ENCODE data around the gene AGPS.

DNA sequence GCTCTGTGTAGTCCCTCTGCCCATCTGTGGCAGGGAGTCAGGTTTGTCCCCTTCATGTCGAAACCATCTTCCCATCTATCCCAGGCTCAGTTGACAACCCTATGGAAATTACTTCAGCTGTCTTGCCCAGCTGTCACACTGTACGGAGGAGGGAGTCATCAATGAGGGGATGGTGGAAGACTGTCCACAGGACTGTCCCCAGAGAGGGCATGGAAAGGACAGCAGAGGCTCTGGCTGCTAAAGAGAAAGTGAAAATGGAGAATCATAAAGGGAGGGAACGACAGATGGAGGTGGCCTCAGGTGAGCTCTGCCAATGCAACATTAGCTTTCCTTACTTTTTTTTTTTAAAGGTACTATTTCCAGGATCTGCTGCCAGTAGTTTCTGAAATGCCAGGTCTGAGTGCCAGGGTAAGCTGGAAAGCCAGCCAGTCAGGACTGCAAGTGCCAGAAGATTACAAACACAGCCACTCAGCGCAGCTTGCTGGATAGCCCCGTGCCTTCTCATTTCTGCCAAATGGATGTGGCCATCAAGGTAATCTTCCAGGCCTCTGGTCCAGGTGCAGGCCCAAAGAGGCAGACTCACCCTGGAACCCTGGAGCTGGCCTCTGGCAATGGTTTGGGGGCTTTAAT, 192.8 kb downstream of the AGPS start:
- TF ChIP-seq, protein P1, sequence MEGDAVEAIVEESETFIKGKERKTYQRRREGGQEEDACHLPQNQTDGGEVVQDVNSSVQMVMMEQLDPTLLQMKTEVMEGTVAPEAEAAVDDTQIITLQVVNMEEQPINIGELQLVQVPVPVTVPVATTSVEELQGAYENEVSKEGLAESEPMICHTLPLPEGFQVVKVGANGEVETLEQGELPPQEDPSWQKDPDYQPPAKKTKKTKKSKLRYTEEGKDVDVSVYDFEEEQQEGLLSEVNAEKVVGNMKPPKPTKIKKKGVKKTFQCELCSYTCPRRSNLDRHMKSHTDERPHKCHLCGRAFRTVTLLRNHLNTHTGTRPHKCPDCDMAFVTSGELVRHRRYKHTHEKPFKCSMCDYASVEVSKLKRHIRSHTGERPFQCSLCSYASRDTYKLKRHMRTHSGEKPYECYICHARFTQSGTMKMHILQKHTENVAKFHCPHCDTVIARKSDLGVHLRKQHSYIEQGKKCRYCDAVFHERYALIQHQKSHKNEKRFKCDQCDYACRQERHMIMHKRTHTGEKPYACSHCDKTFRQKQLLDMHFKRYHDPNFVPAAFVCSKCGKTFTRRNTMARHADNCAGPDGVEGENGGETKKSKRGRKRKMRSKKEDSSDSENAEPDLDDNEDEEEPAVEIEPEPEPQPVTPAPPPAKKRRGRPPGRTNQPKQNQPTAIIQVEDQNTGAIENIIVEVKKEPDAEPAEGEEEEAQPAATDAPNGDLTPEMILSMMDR (IDR thresholded peaks at IDR 0.05), result no peak
- TF ChIP-seq ZFX (IDR thresholded peaks at IDR 0.05; ENCODE audit: borderline replicate concordance), result no peak

All from 22Rv1 (cell line).